ENCODE measurements around the gene GPR149. TPM values are rescaled to one million over a fixed set of nuclear protein-coding genes. Genes with fewer than 3 reads are reported as not detected.

The GPR149 gene
- not detected in 2 replicates for total RNA-seq

GRCh38 chr3:154430014-154430413 lies at the start of gene GPR149:
Gene GPR149, minus strand, starts transcription at chr3:154430190. Its CDS starts 575 bp downstream, at chr3:154429615.

GRCh38 chr3:154323891-154324738 lies 105.9 kb downstream of the GPR149 start, which contains the start of gene DHX36:
Gene DHX36, minus strand, starts transcription at chr3:154324487. Its CDS starts 71 bp downstream, at chr3:154324416.

Small RNA genes within 50 kb of the gene (small RNA-seq; reads per million reads assigned to genes)
- not detected for gene RF01210

Other genes with a start within 250 kb of the GPR149 start
- gene DHX36, start 105.7 kb downstream of the GPR149 start, total RNA-seq: 79.5 and 81.9 TPM in 2 replicates